ENCODE measurements around the gene ARL16.

DNA sequence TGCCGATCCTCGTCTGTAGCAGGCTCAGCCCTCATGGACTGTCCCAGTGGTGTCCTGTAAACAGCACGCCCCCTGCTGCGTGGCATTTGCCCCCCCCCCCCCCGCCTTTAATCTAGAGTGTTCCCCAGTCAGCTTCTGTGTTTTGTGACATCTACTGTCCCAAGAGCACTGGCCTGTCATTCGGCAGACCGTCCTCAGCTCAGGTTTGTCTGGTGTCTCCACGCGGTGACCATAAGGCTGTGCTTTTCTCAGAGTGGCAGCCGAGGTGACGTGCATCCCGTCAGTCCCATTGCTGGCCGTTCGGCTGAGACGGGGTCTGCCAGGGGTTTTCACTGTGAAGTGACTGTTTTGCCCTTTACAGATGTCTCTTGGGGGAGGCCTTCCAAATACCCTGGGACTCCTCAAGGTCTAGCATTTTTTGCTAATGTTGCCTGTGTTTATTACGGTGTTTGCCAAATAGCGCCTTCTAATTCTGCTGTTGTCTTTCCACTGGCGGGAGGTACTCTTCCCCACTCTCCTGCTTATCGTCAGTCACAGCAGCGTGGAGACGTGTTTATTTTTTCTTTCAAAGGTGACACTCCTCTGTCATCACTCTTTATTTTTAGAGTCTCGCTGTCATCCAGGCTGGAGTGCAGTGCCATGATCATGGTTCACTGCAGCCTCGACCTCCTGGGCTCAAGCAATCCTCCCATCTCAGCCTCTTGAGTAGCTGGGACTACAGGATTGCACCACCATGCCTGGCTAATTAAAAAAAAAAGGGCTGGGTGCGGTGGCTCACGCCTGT lies 13.9 kb upstream of the ARL16 start:
- TF ChIP-seq, protein P1, sequence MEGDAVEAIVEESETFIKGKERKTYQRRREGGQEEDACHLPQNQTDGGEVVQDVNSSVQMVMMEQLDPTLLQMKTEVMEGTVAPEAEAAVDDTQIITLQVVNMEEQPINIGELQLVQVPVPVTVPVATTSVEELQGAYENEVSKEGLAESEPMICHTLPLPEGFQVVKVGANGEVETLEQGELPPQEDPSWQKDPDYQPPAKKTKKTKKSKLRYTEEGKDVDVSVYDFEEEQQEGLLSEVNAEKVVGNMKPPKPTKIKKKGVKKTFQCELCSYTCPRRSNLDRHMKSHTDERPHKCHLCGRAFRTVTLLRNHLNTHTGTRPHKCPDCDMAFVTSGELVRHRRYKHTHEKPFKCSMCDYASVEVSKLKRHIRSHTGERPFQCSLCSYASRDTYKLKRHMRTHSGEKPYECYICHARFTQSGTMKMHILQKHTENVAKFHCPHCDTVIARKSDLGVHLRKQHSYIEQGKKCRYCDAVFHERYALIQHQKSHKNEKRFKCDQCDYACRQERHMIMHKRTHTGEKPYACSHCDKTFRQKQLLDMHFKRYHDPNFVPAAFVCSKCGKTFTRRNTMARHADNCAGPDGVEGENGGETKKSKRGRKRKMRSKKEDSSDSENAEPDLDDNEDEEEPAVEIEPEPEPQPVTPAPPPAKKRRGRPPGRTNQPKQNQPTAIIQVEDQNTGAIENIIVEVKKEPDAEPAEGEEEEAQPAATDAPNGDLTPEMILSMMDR (IDR thresholded peaks at IDR 0.05) = no peak
- no peak for TF ChIP-seq POLR2A (IDR thresholded peaks at IDR 0.05)

Data from tibial nerve (tissue), 3 donors.